ENCODE measurements around the gene KLHDC8B.
A peak's percentile ranks its signal among the peaks of the same experiment; 100 is the strongest.

The KLHDC8B gene

DNA sequence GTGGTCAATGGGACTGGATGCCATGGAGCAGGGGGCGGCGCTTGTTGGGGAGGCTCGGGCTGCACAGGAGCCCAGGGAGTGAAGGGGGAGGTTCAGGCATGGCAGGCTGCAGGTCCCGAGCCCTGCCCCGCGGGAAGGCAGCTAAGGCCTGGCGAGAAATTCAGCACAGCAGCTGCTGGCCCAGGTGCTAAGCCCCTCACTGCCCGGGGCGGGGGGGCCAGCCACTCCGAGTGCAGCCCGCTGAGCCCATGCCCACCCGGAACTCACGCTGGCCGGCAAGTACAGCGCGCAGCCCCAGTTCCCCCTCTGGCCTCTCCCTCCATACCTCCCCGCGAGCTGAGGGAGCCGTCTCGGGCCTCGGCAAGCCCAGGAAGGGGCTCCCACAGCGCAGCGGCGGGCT, 11.3 kb downstream of the KLHDC8B start:
- TF ChIP-seq, protein P1, sequence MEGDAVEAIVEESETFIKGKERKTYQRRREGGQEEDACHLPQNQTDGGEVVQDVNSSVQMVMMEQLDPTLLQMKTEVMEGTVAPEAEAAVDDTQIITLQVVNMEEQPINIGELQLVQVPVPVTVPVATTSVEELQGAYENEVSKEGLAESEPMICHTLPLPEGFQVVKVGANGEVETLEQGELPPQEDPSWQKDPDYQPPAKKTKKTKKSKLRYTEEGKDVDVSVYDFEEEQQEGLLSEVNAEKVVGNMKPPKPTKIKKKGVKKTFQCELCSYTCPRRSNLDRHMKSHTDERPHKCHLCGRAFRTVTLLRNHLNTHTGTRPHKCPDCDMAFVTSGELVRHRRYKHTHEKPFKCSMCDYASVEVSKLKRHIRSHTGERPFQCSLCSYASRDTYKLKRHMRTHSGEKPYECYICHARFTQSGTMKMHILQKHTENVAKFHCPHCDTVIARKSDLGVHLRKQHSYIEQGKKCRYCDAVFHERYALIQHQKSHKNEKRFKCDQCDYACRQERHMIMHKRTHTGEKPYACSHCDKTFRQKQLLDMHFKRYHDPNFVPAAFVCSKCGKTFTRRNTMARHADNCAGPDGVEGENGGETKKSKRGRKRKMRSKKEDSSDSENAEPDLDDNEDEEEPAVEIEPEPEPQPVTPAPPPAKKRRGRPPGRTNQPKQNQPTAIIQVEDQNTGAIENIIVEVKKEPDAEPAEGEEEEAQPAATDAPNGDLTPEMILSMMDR (conservative IDR thresholded peaks at IDR 0.05; ENCODE audit: low read depth, low read length) = no peak
- no peak for DNase-seq (ENCODE audit: low read depth)
- H3K4me3 ChIP-seq (ENCODE audit: low read depth, low read length) = no peak overlapping the region

DNA sequence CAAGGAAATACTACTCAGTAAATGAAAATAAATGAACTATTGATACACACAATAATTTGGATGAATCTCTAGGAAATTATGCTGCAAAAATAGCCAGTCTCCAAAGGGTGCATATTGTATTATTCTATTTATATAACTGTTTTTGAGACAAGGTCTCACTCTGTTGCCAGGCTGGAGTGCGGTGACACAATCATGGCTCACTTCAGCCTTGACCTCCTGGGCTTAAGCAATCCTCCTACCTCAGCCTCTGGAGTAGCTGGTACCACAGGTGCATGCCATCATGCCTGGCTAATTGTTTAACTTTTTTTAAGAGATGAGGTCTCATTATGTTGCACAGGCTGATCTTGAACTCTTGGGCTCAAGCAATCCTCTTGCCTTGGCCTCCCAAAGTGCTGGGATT, 12.5 kb downstream of the KLHDC8B start:
- H3K4me3 ChIP-seq (ENCODE audit: low read depth, low read length) = no peak overlapping the region
- TF ChIP-seq, protein P1 (conservative IDR thresholded peaks at IDR 0.05; ENCODE audit: low read depth, low read length) = no peak
- DNase-seq (ENCODE audit: low read depth) = no peak

DNA sequence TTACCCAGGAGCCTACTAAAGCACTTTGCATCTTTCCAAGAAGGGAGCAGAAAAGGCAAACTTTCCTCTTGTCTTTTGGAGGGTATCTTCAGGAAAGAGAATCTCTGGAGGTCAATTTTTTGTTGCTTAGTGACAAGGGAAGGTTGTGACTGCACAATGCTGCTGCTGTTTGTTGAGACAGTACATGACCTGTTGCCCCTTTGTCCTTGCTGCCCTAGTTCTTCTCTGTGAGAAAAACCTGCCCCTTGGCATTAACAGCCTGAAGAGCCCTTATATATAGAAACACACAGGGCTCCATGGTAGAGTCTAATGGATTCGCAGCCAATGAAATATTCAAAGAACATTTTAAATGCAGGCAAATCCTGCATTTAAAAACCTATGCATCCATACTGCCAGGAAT, 20.3 kb downstream of the KLHDC8B start:
- TF ChIP-seq, protein P1 (conservative IDR thresholded peaks at IDR 0.05; ENCODE audit: low read depth, low read length) = no peak
- no peak for DNase-seq (ENCODE audit: low read depth)

DNA sequence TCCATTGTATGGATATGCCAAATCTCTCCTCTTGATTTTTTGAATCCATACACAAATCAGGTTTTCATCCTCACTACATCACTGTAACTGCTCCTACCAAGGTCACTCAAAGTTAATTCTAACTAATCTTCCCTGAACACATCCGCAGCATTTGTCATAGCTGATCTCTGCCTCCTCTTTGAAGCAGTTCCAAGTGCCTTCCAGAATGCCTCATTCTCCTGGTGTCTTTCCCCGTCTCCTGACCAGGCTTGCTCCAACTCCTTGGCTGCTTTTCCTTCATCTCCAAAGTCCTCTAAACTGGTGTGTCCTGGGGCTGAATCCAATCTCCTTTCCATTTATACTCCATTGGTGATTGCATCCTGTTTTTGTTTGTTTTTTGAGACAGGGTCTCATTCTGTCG, 26.8 kb downstream of the KLHDC8B start:
- TF ChIP-seq, protein P1 (conservative IDR thresholded peaks at IDR 0.05; ENCODE audit: low read depth, low read length) = no peak
- DNase-seq (ENCODE audit: low read depth) = no peak
- H3K4me3 ChIP-seq (ENCODE audit: low read depth, low read length) = no peak overlapping the region

More for the DNA sequence above, 20.3 kb downstream of the KLHDC8B start:
- no peak overlapping the region for H3K4me3 ChIP-seq (ENCODE audit: low read depth, low read length)

DNA sequence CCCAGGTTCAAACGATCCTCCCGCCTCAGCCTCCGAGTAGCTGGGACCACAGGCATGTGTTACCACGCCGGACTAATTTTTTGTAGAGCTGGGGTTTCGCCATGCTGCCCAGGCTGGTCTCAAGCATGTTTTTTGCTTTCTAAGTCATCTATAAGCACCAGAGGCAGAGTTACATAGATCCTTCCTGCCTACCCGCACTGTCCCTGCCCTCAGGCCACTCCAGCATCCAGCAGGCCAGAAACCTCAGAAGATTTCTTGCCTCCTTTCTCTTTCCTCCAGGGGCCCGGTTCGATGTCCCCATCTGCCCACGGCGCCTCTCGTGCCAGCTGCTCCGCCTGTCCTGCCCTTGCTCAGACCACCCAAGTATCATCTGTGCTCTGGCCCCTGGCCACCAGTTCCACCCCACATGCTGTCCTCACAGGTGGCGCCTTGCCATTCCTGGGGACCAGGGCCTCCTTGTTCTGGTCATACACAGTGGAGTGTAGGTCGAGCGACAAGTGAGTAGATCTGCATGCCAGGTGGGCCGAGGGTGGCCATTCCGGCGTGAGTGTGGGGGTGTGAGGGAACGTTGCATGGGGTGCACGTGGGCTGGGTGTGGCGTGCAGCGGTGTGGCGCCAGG, 27.3 kb downstream of the KLHDC8B start:
- H3K4me3 ChIP-seq (ENCODE audit: low read depth, low read length) = peak overlapping the region; percentile 58
- DNase-seq (ENCODE audit: low read depth) = no peak
- TF ChIP-seq, protein P1 (conservative IDR thresholded peaks at IDR 0.05; ENCODE audit: low read depth, low read length) = no peak

DNA sequence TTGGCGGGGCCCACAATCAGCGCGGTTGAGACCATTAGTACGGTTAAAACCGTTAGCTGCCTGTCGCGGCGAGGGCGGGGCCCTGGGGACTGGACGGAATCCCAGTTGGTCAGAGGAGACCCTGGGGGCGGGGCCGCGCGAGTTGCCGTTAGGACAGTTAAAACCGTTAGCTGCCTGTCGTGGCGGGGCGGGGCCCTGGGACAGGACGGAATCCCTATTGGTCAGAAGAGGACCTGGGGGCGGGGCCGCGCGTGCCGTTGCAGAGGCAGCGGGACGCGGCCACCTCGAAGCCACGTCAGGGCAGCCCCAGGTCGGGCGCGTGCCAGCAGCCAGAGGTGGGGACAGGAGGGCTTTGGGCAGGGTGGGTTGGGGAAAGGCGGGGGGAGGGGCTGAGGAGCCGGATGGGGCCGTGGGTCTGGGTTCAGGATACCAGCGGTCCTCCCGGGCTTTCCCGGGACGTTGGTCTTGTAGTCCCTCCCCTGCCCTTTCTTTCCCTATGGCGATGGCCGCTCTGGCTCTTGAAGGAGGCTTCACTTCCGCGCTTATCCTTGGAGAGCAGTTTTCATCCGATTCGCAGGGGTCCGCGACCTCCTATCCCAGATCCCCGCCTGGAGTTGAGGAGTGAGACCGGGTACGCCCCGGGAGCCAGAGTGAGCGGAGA, 28.0 kb downstream of the KLHDC8B start:
- peak overlapping the region; percentile 58 for H3K4me3 ChIP-seq (ENCODE audit: low read depth, low read length)
- peak; percentile 82 for DNase-seq (ENCODE audit: low read depth)

More for the DNA sequence above, 28.0 kb downstream of the KLHDC8B start:
- TF ChIP-seq, protein P1 (conservative IDR thresholded peaks at IDR 0.05; ENCODE audit: low read depth, low read length) = no peak
